Measurements from ENCODE around the gene ZNF74.

DNA sequence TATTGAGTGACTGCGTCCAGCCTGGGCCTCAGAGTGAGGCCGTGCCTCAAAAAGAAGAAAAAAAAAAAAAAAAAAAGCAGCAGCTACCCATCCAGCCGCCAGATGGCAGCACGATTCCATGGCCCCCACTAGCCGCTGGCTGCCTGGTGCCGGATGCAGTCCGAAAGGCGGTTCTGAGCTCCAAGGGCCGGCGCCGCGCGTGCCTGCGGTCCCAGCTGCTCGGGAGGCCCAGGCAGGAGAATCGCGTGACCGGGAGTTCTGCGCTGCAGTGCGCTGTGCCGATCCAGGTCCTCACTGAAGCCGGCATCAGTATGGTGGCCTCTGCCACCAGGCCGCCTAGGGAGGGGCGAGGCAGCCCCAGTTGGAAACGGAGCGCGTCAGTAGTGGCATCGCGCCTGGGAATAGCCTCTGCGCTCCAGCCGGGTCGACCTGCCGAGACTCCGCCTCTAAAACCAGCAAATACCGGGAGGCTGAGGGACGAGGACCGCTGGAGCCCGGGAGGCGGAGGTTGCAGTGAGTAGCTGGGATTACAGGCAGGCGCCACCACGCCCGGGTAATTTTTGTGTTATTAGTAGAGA is 24.3 kb downstream of the ZNF74 start:
- TF ChIP-seq POLR2AphosphoS5 (IDR thresholded peaks at IDR 0.05): peak in 2 of 4 donors; percentile 18 to 46
- no peak for TF ChIP-seq POLR2A (IDR thresholded peaks at IDR 0.05)
- no peak for TF ChIP-seq EP300 (IDR thresholded peaks at IDR 0.05)
- TF ChIP-seq, protein P1, sequence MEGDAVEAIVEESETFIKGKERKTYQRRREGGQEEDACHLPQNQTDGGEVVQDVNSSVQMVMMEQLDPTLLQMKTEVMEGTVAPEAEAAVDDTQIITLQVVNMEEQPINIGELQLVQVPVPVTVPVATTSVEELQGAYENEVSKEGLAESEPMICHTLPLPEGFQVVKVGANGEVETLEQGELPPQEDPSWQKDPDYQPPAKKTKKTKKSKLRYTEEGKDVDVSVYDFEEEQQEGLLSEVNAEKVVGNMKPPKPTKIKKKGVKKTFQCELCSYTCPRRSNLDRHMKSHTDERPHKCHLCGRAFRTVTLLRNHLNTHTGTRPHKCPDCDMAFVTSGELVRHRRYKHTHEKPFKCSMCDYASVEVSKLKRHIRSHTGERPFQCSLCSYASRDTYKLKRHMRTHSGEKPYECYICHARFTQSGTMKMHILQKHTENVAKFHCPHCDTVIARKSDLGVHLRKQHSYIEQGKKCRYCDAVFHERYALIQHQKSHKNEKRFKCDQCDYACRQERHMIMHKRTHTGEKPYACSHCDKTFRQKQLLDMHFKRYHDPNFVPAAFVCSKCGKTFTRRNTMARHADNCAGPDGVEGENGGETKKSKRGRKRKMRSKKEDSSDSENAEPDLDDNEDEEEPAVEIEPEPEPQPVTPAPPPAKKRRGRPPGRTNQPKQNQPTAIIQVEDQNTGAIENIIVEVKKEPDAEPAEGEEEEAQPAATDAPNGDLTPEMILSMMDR (IDR thresholded peaks at IDR 0.05): peak; percentile 62 to 74 (median 68)

Measured in sigmoid colon (tissue), 4 donors.